CD4-positive, alpha-beta T cell (primary cell): ENCODE data around the gene BACE2. TPM values are rescaled to one million over a fixed set of nuclear protein-coding genes. Genes with fewer than 3 reads are reported as not detected.

Experiments
- ATAC-seq: fragments of 200-7000 bp; cut with Tn5 transposase; one replicate; pipeline ENCODE4 v1.10.0; 2022; ENCODE audit warnings: mild to moderate bottlenecking; ENCODE audit not compliant: poor library complexity
- CTCF ChIA-PET: fragments of 350-600 bp; sonication (Branson Sonifier 250); formaldehyde crosslinking; loops from one replicate; lab custom pipeline; 2021; ENCODE audit warnings: antibody characterized with exemption, inconsistent platforms; lab: Charles Lee
- POLR2A ChIA-PET: fragments of 350-600 bp; sonication (Branson Sonifier 250); formaldehyde crosslinking; loops from one replicate; lab custom pipeline; 2021; ENCODE audit warnings: antibody characterized with exemption, inconsistent platforms; lab: Charles Lee
- DNase-seq, 14 experiments: peaks; one replicate each; pipeline ENCODE4 v3.0.0-alpha.2; 2013 to 2020; ENCODE audit warnings: mixed read lengths in 2 of 14
- H3K27ac ChIP-seq, 2 donors: one replicate each; pipeline versions ENCODE4 v1.5.1 to v1.7.0; 2013; ENCODE audit warnings: low read length in 2 of 2, low read depth in 1 of 2, mild to moderate bottlenecking in 1 of 2
- H3K27me3 ChIP-seq, 2 experiments: 1 replicate in 1 of 2; 2 replicates in 1 of 2; pipeline versions ENCODE4 v1.6.1 to v1.7.0; 2013; ENCODE audit warnings: low read length in 2 of 2, control low read depth in 1 of 2, mild to moderate bottlenecking in 1 of 2, moderate library complexity in 1 of 2; ENCODE audit not compliant: insufficient read depth in 2 of 2, control insufficient read depth in 1 of 2
- H3K36me3 ChIP-seq: one replicate; pipeline ENCODE4 v1.6.1; 2013; ENCODE audit warnings: low read length, control low read depth; ENCODE audit not compliant: insufficient read depth
- H3K4me1 ChIP-seq: one replicate; pipeline ENCODE4 v1.6.1; 2013; ENCODE audit warnings: low read length, control low read depth; ENCODE audit not compliant: insufficient read depth
- H3K4me3 ChIP-seq: one replicate; pipeline ENCODE4 v1.5.1; 2013; ENCODE audit warnings: mild to moderate bottlenecking, low read length, moderate library complexity
- H3K9me3 ChIP-seq, 2 experiments: 1 replicate in 1 of 2; 2 replicates in 1 of 2; pipeline versions ENCODE4 v1.6.1 to v1.7.0; 2013; ENCODE audit warnings: low read length in 2 of 2, mild to moderate bottlenecking in 2 of 2, control low read depth in 1 of 2, moderate library complexity in 1 of 2; ENCODE audit not compliant: control insufficient read depth in 1 of 2, insufficient read depth in 1 of 2
- H3K27ac Mint-ChIP-seq: one replicate; pipeline ENCODE4 v1.8.0; 2020; ENCODE audit warnings: mixed read lengths
- H3K27me3 Mint-ChIP-seq: one replicate; pipeline ENCODE4 v1.8.0; 2021; ENCODE audit warnings: mixed read lengths
- H3K36me3 Mint-ChIP-seq: one replicate; pipeline ENCODE4 v1.8.0; 2021; ENCODE audit warnings: low read depth, mixed read lengths
- H3K4me1 Mint-ChIP-seq: one replicate; pipeline ENCODE4 v1.8.0; 2021; ENCODE audit warnings: low read depth, mixed read lengths
- H3K4me3 Mint-ChIP-seq: one replicate; pipeline ENCODE4 v1.8.0; 2020; ENCODE audit warnings: mild to moderate bottlenecking, mixed read lengths
- H3K9me3 Mint-ChIP-seq: one replicate; pipeline ENCODE4 v1.8.0; 2020; ENCODE audit warnings: mixed read lengths
- CTCF ChIP-seq: fragments of 200-600 bp; IDR thresholded peaks from one replicate; pipeline ENCODE4 v1.8.0; 2022; ENCODE audit warnings: antibody characterized with exemption, mild to moderate bottlenecking
- intact Hi-C, 2 experiments: fragments of 100-400 bp; cut with DNase I in 1 of 2; cut with micrococcal nuclease in 1 of 2; formaldehyde crosslinking; loops; one replicate each; pipeline versions ENCODE4 v1.15.1 to v1.9.0; 2023 to 2025; cut with DNase I, micrococcal nuclease
- total RNA-seq, 174 experiments: library from RNA in 2 of 174; stranded (reverse) in 2 of 174; gene quantifications; one replicate each; pipeline ENCODE4 v1.2.3 and lab custom pipeline; 2021 to 2026

Gene BACE2
- total RNA-seq, 2 experiments from 2014 or later: 0.16 TPM; not detected in 1

GRCh38 chr21:41164052-41164451 is 3.9 kb upstream of the BACE2 start:
- Mint-ChIP-seq H3K9me3 (no peaks in the 10 kb centered on the region), H3K4me3 (no peak overlapping the region), H3K36me3 (no peaks in the 10 kb centered on the region), H3K27me3 (peaks cover 53% of the 10 kb centered on the region), H3K27ac (no peak overlapping the region), H3K4me1 (peaks cover 10% of the 10 kb centered on the region)
- no peak for ATAC-seq
- ChIA-PET CTCF (no interaction called here), POLR2A (no interaction called here)
- Histone ChIP-seq H3K4me3 (no peak overlapping the region), H3K27me3 (peaks cover 16 to 25% of the 10 kb centered on the region in 2 experiments), H3K9me3 (peaks cover 0 to 5% of the 10 kb centered on the region in 2 experiments), H3K27ac (no peak overlapping the region), H3K4me1 (peaks cover 9% of the 10 kb centered on the region), H3K36me3 (no peaks in the 10 kb centered on the region)
- no peak for DNase-seq
- no peak for TF ChIP-seq CTCF
- intact Hi-C loops: no loop called here

DNA sequence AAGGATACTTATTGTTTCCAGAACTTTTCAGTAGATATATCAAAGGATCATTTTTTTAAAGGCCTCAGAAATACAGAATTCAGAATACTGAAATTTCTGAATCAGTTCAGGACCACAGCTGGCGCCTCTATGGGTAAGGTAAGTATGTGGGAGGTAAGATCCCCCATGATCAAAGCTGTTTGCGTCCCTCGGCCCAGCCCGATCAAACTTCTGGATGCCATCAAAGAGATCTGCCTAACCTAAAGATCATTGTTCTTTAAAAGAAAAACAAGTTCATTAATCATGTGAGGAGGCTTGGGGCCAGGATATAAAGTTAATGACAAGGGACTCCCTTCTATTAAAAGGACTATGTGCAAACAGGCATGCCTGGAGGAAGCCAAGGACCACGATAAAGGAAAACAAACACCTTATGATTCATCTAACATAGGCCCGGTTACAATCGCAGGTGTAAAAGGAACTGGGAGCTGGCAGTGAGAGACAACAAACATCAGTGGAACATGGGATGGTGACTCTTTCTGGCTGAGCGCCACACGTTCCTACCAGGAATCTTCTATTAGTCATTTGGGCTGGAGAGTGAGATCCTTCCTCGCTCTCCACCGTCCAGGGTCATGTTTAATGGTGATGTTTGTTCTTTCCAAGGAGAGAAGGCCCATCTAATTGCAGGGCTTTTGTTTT is 2.8 kb upstream of the BACE2 start:
- CTCF ChIA-PET: no interaction called here
- Histone ChIP-seq H3K4me3 (no peak overlapping the region), H3K4me1 (peaks cover 9% of the 10 kb centered on the region), H3K27ac (no peak overlapping the region), H3K9me3 (peaks cover 0 to 5% of the 10 kb centered on the region in 2 experiments), H3K27me3 (peaks cover 25% of the 10 kb centered on the region in 2 experiments), H3K36me3 (no peaks in the 10 kb centered on the region)
- Mint-ChIP-seq H3K27ac (no peak overlapping the region), H3K9me3 (no peaks in the 10 kb centered on the region), H3K4me1 (peaks cover 18% of the 10 kb centered on the region), H3K27me3 (peaks cover 61% of the 10 kb centered on the region), H3K4me3 (no peak overlapping the region), H3K36me3 (no peaks in the 10 kb centered on the region)
- intact Hi-C loops: no loop called here
- TF ChIP-seq CTCF: no peak
- POLR2A ChIA-PET: no interaction called here
- ATAC-seq (no peak), DNase-seq (no peak)

DNA sequence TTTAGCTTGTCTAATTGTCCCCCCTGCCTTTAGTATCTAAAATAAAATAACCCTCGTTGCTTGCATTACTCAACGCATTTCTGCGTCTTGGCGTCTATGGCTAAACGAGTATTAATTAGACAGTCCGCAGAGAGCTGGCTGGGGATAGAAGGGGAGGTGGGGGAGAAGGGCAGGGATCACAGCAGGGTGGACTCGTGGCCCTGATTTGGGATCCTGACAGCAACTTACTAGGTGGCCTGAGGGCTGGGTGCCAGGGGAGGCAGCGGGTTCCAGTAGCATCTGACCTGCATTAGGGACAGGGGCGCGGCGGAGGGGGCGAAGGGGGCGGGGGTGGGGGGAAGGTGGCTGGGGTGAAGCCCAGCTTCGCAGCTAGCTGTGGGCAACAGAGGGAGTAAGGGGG is 1.1 kb upstream of the BACE2 start:
- peaks cover 66% of the 10 kb centered on the region for H3K27me3 Mint-ChIP-seq
- H3K9me3 Mint-ChIP-seq: no peaks in the 10 kb centered on the region
- peaks cover 33 to 34% of the 10 kb centered on the region in 2 experiments for H3K27me3 ChIP-seq
- peaks cover 9% of the 10 kb centered on the region for H3K4me1 ChIP-seq
- no peak for DNase-seq
- intact Hi-C loops: no loop called here
- H3K27ac Mint-ChIP-seq: no peak overlapping the region
- ChIA-PET POLR2A (no interaction called here), CTCF (no interaction called here)
- no peaks in the 10 kb centered on the region for H3K36me3 Mint-ChIP-seq
- H3K4me3 ChIP-seq: no peak overlapping the region
- no peak for TF ChIP-seq CTCF
- peaks cover 18% of the 10 kb centered on the region for H3K4me1 Mint-ChIP-seq
- ATAC-seq: no peak
- peak overlapping the region; percentile 77 for H3K4me3 Mint-ChIP-seq
- no peaks in the 10 kb centered on the region for H3K36me3 ChIP-seq
- peaks cover 0 to 5% of the 10 kb centered on the region in 2 experiments for H3K9me3 ChIP-seq
- no peak overlapping the region for H3K27ac ChIP-seq
